HepG2 (cell line): ENCODE results near the gene MARK4. TPM values are rescaled to one million over a fixed set of nuclear protein-coding genes. Genes with fewer than 3 reads are reported as not detected.

Experiments used
- AKAP8 ChIP-seq: sonication (generic); formaldehyde crosslinking; IDR thresholded peaks from 2 replicates; pipeline ENCODE4 v1.5.1; 2020; ENCODE audit warnings: mild to moderate bottlenecking, missing genetic modification reagents
- DZIP1 ChIP-seq: sonication (generic); formaldehyde crosslinking; IDR thresholded peaks from 2 replicates; pipeline ENCODE4 v1.5.0; 2020; ENCODE audit warnings: mild to moderate bottlenecking, missing genetic modification reagents
- FOXC1 ChIP-seq: sonication (generic); formaldehyde crosslinking; IDR thresholded peaks from 2 replicates; pipeline ENCODE4 v1.8.0; 2022; ENCODE audit warnings: mild to moderate bottlenecking, missing genetic modification reagents, borderline replicate concordance
- GABPB1 ChIP-seq: IDR thresholded peaks from 2 replicates; pipeline ENCODE4 v1.6.1; 2016; ENCODE audit warnings: mild to moderate bottlenecking, missing genetic modification reagents, moderate library complexity, missing compliant biosample characterization
- KDM2A ChIP-seq: sonication (generic); formaldehyde crosslinking; IDR thresholded peaks from 2 replicates; pipeline ENCODE4 v1.4.0; 2020; ENCODE audit warnings: low read depth, missing genetic modification reagents, borderline replicate concordance
- KDM5B ChIP-seq: sonication (generic); formaldehyde crosslinking; IDR thresholded peaks from 2 replicates; pipeline ENCODE4 v1.4.0; 2020; ENCODE audit warnings: missing genetic modification reagents, mild to moderate bottlenecking, borderline replicate concordance
- NCOA5 ChIP-seq: sonication (generic); formaldehyde crosslinking; IDR thresholded peaks from 2 replicates; pipeline ENCODE4 v1.4.0; 2020; ENCODE audit warnings: missing genetic modification reagents
- PAWR ChIP-seq: sonication (generic); formaldehyde crosslinking; IDR thresholded peaks from 2 replicates; pipeline ENCODE4 v1.4.0; 2020; ENCODE audit warnings: missing genetic modification reagents, mild to moderate bottlenecking, borderline replicate concordance
- SRF ChIP-seq: IDR thresholded peaks from 2 replicates; pipeline ENCODE4 v1.6.1; 2011; ENCODE audit warnings: mild to moderate bottlenecking, low read depth, low read length, moderate library complexity
- U2AF2 ChIP-seq: fragments of 200-400 bp; formaldehyde crosslinking; IDR thresholded peaks from 2 replicates; pipeline ENCODE4 v1.6.1; 2017; ENCODE audit warnings: low read depth, mild to moderate bottlenecking, low read length
- ZNF329 ChIP-seq: sonication (generic); formaldehyde crosslinking; IDR thresholded peaks from 2 replicates; pipeline ENCODE4 v1.9.0; 2021; ENCODE audit warnings: low read depth, mild to moderate bottlenecking, missing genetic modification reagents
- ZNF343 ChIP-seq: sonication (generic); formaldehyde crosslinking; IDR thresholded peaks from 2 replicates; pipeline ENCODE4 v1.4.0; 2020; ENCODE audit warnings: mild to moderate bottlenecking, missing genetic modification reagents
- ZNF552 ChIP-seq: sonication (generic); formaldehyde crosslinking; IDR thresholded peaks from 2 replicates; pipeline ENCODE4 v1.9.0; 2022; ENCODE audit warnings: missing genetic modification reagents, mild to moderate bottlenecking, borderline replicate concordance
- ZNF674 ChIP-seq: sonication (generic); formaldehyde crosslinking; IDR thresholded peaks from 2 replicates; pipeline ENCODE4 v1.5.0; 2020; ENCODE audit warnings: low read depth, mild to moderate bottlenecking, missing genetic modification reagents
- polyA plus RNA-seq, 8 experiments: library from polyadenylated mRNA; depleted of rRNA in 3 of 8; stranded (reverse) in 7 of 8; unstranded in 1 of 8; fragments of >200 nt; fragmentation: Illumina TruSeq in 4 of 8; extraction: Trizol in 4 of 8; gene quantifications; 2 replicates each; pipeline versions ENCODE4 v1.2.1 to v1.2.3, GENCODE V29; 2011 to 2016; ENCODE audit warnings: low read depth in 4 of 8, missing spikeins in 1 of 8, mixed read lengths in 1 of 8; ENCODE audit not compliant: insufficient read depth in 1 of 8
- total RNA-seq, 5 experiments: library from RNA; depleted of rRNA; stranded (reverse); fragments of >200 nt; fragmentation: Illumina TruSeq; extraction: Trizol; gene quantifications; 2 replicates each; pipeline ENCODE4 v1.2.3, GENCODE V29; 2016; ENCODE audit warnings: low read depth in 1 of 5

The MARK4 gene
- total and polyA plus RNA-seq, 2 of the 13 experiments (the other 11 are each of a cell fraction or from before 2014, with no cell fraction given), result 7.0 to 12.2 TPM

GRCh38 chr19:45346449-45346848, 95.4 kb downstream of the MARK4 start (continued):
- TF ChIP-seq SRF (no peak), FOXC1 (peak; percentile 51; the same call in 1 of the 2 replicates), PAWR (CRISPR knock-in tag) (no peak), KDM5B (no peak), DZIP1 (CRISPR knock-in tag) (no peak), GABPB1 (CRISPR knock-in tag) (peak; percentile 40; the same call in 1 of the 2 replicates), ZNF329 (no peak), ZNF674 (CRISPR knock-in tag) (no peak), U2AF2 (no peak), KDM2A (CRISPR knock-in tag) (peak; percentile 76; the same call in 1 of the 2 replicates), AKAP8 (CRISPR knock-in tag) (peak; percentile 61; the same call in 1 of the 2 replicates), ZNF552 (no peak), ZNF343 (no peak), NCOA5 (no peak)
